HepG2 (cell line): ENCODE data around the gene TPM1. TPM values are rescaled to one million over a fixed set of nuclear protein-coding genes. Genes with fewer than 3 reads are reported as not detected.

Source experiments
- BCL6 ChIP-seq: IDR thresholded peaks from 2 replicates; pipeline ENCODE4 v1.6.1; 2016; ENCODE audit warnings: missing genetic modification reagents, missing compliant biosample characterization
- HDAC1 ChIP-seq: sonication (generic); formaldehyde crosslinking; IDR thresholded peaks from 2 replicates; pipeline ENCODE4 v1.5.1; 2020; ENCODE audit warnings: mild to moderate bottlenecking, missing genetic modification reagents
- MED1 ChIP-seq: sonication (generic); formaldehyde crosslinking; IDR thresholded peaks from 2 replicates; pipeline ENCODE4 v1.4.0; 2020; ENCODE audit warnings: missing genetic modification reagents
- MEIS2 ChIP-seq: sonication (generic); formaldehyde crosslinking; IDR thresholded peaks from 2 replicates; pipeline ENCODE4 v1.9.0; 2021; ENCODE audit warnings: mild to moderate bottlenecking, missing genetic modification reagents
- MIXL1 ChIP-seq: IDR thresholded peaks from 2 replicates; pipeline ENCODE4 v1.6.1; 2016
- TCF12 ChIP-seq, 2 experiments: fragments of 450-650 bp in 1 of 2; sonication (generic) in 1 of 2; formaldehyde crosslinking in 1 of 2; IDR thresholded peaks; 2 replicates each; pipeline versions ENCODE4 v1.6.1 to v1.8.0; 2017 to 2022; ENCODE audit warnings: antibody characterized with exemption in 1 of 2, mild to moderate bottlenecking in 1 of 2, missing genetic modification reagents in 1 of 2, moderate library complexity in 1 of 2
- U2AF1 ChIP-seq: fragments of 200-400 bp; formaldehyde crosslinking; optimal IDR thresholded peaks from 2 replicates; pipeline ENCODE3; 2017; ENCODE audit warnings: mild to moderate bottlenecking, low read depth, low read length
- ZIK1 ChIP-seq: sonication (generic); formaldehyde crosslinking; IDR thresholded peaks from 2 replicates; pipeline ENCODE4 v1.5.0; 2020; ENCODE audit warnings: mild to moderate bottlenecking, low read depth, missing genetic modification reagents, borderline replicate concordance
- ZNF850 ChIP-seq: sonication (generic); formaldehyde crosslinking; conservative IDR thresholded peaks from 2 replicates; pipeline ENCODE4 v1.9.0; 2021; ENCODE audit warnings: mild to moderate bottlenecking, missing genetic modification reagents
- polyA plus RNA-seq, 8 experiments: library from polyadenylated mRNA; depleted of rRNA in 3 of 8; stranded (reverse) in 7 of 8; unstranded in 1 of 8; fragments of >200 nt; fragmentation: Illumina TruSeq in 4 of 8; extraction: Trizol in 4 of 8; gene quantifications; 2 replicates each; pipeline versions ENCODE4 v1.2.1 to v1.2.3, GENCODE V29; 2011 to 2016; ENCODE audit warnings: low read depth in 4 of 8, missing spikeins in 1 of 8, mixed read lengths in 1 of 8; ENCODE audit not compliant: insufficient read depth in 1 of 8
- total RNA-seq, 5 experiments: library from RNA; depleted of rRNA; stranded (reverse); fragments of >200 nt; fragmentation: Illumina TruSeq; extraction: Trizol; gene quantifications; 2 replicates each; pipeline ENCODE4 v1.2.3, GENCODE V29; 2016; ENCODE audit warnings: low read depth in 1 of 5
- TF ChIP-seq, protein P1 (sequence below): sonication (generic); formaldehyde crosslinking; IDR thresholded peaks from 2 replicates; pipeline ENCODE4 v1.4.0; 2020; ENCODE audit warnings: missing genetic modification reagents, borderline replicate concordance
- TF ChIP-seq, protein P2 (sequence below): sonication (generic); formaldehyde crosslinking; IDR thresholded peaks from 2 replicates; pipeline ENCODE4 v1.8.0; 2022; ENCODE audit warnings: mild to moderate bottlenecking, missing genetic modification reagents
- TF ChIP-seq, protein P3 (sequence below): sonication (generic); formaldehyde crosslinking; conservative IDR thresholded peaks from 2 replicates; pipeline ENCODE4 v1.8.1; 2023; ENCODE audit warnings: missing genetic modification reagents
- TF ChIP-seq, protein P4 (sequence below): sonication (generic); formaldehyde crosslinking; IDR thresholded peaks from 2 replicates; pipeline ENCODE4 v1.4.0; 2020; ENCODE audit warnings: missing genetic modification reagents
- TF ChIP-seq, protein P5 (sequence below): sonication (generic); formaldehyde crosslinking; IDR thresholded peaks from 2 replicates; pipeline ENCODE4 v1.5.1; 2020; ENCODE audit warnings: mild to moderate bottlenecking, missing genetic modification reagents, moderate library complexity

Gene TPM1
- total and polyA plus RNA-seq, 2 of the 13 experiments (the other 11 are each of a cell fraction or from before 2014, with no cell fraction given) = 98.9 to 109 TPM

DNA sequence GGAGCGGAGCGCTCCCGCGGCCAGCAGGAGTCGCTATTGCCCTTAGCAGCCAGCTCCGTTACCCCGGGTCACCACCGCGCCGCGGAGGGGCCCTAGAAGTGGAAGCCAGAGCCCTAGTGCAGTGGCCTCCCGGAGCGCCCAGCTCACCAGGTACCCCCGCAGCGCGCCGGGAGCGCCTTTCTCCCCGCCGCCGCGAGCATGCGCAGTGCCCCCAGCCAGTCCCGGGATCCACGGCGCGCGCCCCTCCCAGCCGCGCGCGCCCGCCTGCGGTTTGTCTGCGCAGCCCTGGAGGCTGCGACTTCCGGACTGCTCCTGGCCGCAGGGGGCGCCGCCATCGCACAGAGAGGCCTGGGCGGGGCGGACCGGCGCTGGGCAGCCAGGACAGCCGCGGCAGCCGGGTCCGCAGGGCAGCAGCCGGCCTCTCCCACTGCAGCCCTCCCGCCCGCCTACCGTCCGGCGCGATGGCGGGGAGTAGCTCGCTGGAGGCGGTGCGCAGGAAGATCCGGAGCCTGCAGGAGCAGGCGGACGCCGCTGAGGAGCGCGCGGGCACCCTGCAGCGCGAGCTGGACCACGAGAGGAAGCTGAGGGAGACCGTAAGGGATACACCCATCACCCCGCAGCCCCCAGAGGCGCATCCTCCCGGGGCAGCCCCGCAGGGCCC lies 5.7 kb downstream of the TPM1 start (continued):
- TF ChIP-seq ZIK1 = no peak; the same call in none of the 2 replicates
- TF ChIP-seq TCF12 (IDR thresholded peaks at IDR 0.05) = no peak
- peak; percentile 70 for TF ChIP-seq TCF12 (CRISPR knock-in tag; IDR thresholded peaks at IDR 0.05)
- TF ChIP-seq HDAC1 (CRISPR knock-in tag) = peak; percentile 88
- TF ChIP-seq, protein P1, sequence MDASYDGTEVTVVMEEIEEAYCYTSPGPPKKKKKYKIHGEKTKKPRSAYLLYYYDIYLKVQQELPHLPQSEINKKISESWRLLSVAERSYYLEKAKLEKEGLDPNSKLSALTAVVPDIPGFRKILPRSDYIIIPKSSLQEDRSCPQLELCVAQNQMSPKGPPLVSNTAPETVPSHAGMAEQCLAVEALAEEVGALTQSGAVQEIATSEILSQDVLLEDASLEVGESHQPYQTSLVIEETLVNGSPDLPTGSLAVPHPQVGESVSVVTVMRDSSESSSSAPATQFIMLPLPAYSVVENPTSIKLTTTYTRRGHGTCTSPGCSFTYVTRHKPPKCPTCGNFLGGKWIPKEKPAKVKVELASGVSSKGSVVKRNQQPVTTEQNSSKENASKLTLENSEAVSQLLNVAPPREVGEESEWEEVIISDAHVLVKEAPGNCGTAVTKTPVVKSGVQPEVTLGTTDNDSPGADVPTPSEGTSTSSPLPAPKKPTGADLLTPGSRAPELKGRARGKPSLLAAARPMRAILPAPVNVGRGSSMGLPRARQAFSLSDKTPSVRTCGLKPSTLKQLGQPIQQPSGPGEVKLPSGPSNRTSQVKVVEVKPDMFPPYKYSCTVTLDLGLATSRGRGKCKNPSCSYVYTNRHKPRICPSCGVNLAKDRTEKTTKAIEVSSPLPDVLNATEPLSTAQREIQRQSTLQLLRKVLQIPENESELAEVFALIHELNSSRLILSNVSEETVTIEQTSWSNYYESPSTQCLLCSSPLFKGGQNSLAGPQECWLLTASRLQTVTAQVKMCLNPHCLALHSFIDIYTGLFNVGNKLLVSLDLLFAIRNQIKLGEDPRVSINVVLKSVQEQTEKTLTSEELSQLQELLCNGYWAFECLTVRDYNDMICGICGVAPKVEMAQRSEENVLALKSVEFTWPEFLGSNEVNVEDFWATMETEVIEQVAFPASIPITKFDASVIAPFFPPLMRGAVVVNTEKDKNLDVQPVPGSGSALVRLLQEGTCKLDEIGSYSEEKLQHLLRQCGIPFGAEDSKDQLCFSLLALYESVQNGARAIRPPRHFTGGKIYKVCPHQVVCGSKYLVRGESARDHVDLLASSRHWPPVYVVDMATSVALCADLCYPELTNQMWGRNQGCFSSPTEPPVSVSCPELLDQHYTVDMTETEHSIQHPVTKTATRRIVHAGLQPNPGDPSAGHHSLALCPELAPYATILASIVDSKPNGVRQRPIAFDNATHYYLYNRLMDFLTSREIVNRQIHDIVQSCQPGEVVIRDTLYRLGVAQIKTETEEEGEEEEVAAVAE (CRISPR knock-in tag) = no peak
- TF ChIP-seq ZNF850 (CRISPR knock-in tag) = no peak
- TF ChIP-seq, protein P2, sequence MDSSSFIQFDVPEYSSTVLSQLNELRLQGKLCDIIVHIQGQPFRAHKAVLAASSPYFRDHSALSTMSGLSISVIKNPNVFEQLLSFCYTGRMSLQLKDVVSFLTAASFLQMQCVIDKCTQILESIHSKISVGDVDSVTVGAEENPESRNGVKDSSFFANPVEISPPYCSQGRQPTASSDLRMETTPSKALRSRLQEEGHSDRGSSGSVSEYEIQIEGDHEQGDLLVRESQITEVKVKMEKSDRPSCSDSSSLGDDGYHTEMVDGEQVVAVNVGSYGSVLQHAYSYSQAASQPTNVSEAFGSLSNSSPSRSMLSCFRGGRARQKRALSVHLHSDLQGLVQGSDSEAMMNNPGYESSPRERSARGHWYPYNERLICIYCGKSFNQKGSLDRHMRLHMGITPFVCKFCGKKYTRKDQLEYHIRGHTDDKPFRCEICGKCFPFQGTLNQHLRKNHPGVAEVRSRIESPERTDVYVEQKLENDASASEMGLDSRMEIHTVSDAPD (CRISPR knock-in tag) = no peak
- TF ChIP-seq, protein P3, sequence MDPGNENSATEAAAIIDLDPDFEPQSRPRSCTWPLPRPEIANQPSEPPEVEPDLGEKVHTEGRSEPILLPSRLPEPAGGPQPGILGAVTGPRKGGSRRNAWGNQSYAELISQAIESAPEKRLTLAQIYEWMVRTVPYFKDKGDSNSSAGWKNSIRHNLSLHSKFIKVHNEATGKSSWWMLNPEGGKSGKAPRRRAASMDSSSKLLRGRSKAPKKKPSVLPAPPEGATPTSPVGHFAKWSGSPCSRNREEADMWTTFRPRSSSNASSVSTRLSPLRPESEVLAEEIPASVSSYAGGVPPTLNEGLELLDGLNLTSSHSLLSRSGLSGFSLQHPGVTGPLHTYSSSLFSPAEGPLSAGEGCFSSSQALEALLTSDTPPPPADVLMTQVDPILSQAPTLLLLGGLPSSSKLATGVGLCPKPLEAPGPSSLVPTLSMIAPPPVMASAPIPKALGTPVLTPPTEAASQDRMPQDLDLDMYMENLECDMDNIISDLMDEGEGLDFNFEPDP (CRISPR knock-in tag) = no peak
- TF ChIP-seq, protein P4, sequence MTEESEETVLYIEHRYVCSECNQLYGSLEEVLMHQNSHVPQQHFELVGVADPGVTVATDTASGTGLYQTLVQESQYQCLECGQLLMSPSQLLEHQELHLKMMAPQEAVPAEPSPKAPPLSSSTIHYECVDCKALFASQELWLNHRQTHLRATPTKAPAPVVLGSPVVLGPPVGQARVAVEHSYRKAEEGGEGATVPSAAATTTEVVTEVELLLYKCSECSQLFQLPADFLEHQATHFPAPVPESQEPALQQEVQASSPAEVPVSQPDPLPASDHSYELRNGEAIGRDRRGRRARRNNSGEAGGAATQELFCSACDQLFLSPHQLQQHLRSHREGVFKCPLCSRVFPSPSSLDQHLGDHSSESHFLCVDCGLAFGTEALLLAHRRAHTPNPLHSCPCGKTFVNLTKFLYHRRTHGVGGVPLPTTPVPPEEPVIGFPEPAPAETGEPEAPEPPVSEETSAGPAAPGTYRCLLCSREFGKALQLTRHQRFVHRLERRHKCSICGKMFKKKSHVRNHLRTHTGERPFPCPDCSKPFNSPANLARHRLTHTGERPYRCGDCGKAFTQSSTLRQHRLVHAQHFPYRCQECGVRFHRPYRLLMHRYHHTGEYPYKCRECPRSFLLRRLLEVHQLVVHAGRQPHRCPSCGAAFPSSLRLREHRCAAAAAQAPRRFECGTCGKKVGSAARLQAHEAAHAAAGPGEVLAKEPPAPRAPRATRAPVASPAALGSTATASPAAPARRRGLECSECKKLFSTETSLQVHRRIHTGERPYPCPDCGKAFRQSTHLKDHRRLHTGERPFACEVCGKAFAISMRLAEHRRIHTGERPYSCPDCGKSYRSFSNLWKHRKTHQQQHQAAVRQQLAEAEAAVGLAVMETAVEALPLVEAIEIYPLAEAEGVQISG (CRISPR knock-in tag) = peak; percentile 95
- TF ChIP-seq U2AF1 = no peak
- TF ChIP-seq, protein P5, sequence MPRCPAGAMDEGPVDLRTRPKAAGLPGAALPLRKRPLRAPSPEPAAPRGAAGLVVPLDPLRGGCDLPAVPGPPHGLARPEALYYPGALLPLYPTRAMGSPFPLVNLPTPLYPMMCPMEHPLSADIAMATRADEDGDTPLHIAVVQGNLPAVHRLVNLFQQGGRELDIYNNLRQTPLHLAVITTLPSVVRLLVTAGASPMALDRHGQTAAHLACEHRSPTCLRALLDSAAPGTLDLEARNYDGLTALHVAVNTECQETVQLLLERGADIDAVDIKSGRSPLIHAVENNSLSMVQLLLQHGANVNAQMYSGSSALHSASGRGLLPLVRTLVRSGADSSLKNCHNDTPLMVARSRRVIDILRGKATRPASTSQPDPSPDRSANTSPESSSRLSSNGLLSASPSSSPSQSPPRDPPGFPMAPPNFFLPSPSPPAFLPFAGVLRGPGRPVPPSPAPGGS (CRISPR knock-in tag) = peak; percentile 36; the same call in 1 of the 2 replicates
- no peak for TF ChIP-seq MIXL1
- TF ChIP-seq MEIS2 (CRISPR knock-in tag) = peak; percentile 17; the same call in 1 of the 2 replicates
- TF ChIP-seq BCL6 (CRISPR knock-in tag) = 0 out of 2 replicates have a peak, but pooled peaks have one; percentile 18
- TF ChIP-seq MED1 (CRISPR knock-in tag) = peak; percentile 88
